Measurements from ENCODE around the gene PRDM8.
A peak's percentile ranks its signal among the peaks of the same experiment; 100 is the strongest.

Gene PRDM8

GRCh38 chr4:80156410-80156809 lies 40.9 kb upstream of the PRDM8 start:
- TF ChIP-seq, protein P1, sequence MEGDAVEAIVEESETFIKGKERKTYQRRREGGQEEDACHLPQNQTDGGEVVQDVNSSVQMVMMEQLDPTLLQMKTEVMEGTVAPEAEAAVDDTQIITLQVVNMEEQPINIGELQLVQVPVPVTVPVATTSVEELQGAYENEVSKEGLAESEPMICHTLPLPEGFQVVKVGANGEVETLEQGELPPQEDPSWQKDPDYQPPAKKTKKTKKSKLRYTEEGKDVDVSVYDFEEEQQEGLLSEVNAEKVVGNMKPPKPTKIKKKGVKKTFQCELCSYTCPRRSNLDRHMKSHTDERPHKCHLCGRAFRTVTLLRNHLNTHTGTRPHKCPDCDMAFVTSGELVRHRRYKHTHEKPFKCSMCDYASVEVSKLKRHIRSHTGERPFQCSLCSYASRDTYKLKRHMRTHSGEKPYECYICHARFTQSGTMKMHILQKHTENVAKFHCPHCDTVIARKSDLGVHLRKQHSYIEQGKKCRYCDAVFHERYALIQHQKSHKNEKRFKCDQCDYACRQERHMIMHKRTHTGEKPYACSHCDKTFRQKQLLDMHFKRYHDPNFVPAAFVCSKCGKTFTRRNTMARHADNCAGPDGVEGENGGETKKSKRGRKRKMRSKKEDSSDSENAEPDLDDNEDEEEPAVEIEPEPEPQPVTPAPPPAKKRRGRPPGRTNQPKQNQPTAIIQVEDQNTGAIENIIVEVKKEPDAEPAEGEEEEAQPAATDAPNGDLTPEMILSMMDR (IDR thresholded peaks at IDR 0.05; ENCODE audit: insufficient read depth, low read depth, low read length, missing control alignments), result no peak
- no peak overlapping the region for H3K4me3 ChIP-seq (ENCODE audit: low read length)
- DNase-seq (ENCODE audit: low read depth), result no peak

DNA sequence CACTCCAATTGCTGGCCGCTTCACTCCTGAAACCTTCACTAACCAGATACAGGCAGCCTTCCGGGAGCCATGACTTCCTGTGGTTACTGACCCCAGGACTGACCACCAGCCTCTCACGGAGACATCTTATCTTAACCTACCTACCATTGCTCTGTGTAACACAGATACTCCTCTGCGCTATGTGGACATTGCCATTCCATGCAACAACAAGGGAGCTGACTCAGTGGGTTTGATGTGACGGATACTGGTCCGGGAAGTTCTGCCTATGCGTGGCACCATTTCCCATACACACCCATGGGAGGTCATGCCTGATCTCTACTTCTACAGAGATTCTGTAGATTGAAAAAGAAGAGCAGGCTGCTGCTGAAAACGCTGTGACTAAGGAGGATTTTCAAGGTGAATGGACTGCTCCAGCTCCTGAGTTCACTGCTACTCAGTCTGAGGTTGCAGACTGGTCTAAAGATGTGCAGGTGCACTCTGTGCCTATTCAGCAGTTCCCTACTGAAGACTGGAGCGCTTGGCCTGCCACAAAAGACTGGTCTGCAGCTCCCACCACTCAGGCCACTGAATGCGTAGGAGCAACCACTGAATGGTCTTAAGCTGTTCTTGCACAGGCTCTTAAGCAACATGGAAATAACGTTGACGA lies 35.8 kb upstream of the PRDM8 start:
- no peak for DNase-seq (ENCODE audit: low read depth)
- TF ChIP-seq, protein P1 (IDR thresholded peaks at IDR 0.05; ENCODE audit: insufficient read depth, low read depth, low read length, missing control alignments), result no peak
- H3K4me3 ChIP-seq (ENCODE audit: low read length), result no peak overlapping the region

DNA sequence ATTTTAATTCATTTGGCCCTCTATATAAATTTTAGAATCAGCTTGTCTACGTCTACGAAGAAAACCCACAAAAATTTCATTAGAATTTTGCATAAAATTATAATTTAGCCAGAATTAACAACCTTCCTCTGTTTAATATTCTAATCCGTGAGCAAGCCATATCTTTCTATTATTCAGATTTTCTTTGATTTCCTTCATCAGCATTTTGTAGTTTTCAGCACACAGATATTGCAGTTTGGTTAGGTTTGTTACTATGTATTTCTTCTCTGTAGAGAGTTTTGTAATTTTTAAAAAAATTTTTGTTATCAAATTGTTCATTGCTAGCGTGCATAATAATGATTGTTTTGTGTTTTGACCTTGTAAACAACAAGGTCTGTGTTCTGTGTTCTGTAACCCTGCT lies 34.9 kb upstream of the PRDM8 start:
- TF ChIP-seq, protein P1 (IDR thresholded peaks at IDR 0.05; ENCODE audit: insufficient read depth, low read depth, low read length, missing control alignments), result no peak
- H3K4me3 ChIP-seq (ENCODE audit: low read length), result no peak overlapping the region

DNA sequence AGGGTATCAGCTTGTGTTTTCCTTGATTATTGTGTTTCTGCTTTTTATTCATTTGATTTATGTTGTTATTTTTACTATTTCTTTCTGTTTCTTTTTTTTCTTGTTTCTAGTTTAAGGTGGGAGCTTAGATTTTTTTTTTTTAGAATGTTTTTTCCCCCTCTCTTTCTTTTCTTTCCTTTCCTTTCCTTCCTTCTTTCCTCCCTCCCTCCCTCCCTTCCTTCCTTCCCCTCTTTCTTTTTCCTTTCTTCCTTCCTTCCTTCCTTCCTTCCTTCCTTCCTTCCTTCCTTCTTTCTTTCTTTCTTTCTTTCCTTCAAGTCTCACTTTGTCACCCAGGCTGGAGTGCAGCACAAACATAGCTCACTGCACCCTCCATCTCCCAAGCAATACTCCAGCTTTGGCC lies 31.4 kb upstream of the PRDM8 start:
- TF ChIP-seq, protein P1 (IDR thresholded peaks at IDR 0.05; ENCODE audit: insufficient read depth, low read depth, low read length, missing control alignments), result no peak
- H3K4me3 ChIP-seq (ENCODE audit: low read length), result no peak overlapping the region
- no peak for DNase-seq (ENCODE audit: low read depth)

More for the DNA sequence above, 34.9 kb upstream of the PRDM8 start:
- no peak for DNase-seq (ENCODE audit: low read depth)

DNA sequence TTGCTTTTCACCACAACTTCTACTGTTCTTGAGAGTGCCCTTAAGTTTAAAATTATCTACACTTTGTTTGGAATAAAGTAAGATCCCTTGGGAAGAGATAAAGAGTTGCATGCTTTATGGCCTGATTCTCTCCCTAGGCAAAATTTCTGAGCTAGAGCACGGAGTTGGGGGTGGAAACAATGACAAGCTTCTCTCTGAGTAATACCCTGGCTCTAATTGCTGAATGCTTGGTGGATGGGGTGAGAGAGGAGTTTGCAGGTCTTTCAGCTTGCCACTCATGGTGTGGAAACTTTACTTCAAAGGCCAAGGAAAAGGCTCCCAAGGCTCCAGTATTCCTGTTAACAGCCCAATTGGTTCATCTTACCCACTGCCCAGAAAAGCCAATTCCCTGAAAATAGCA lies 26.1 kb upstream of the PRDM8 start:
- TF ChIP-seq, protein P1 (IDR thresholded peaks at IDR 0.05; ENCODE audit: insufficient read depth, low read depth, low read length, missing control alignments), result no peak
- H3K4me3 ChIP-seq (ENCODE audit: low read length), result no peak overlapping the region
- DNase-seq (ENCODE audit: low read depth), result peak; percentile 30

GRCh38 chr4:80171656-80172055 lies 25.6 kb upstream of the PRDM8 start:
- DNase-seq (ENCODE audit: low read depth), result no peak
- H3K4me3 ChIP-seq (ENCODE audit: low read length), result no peak overlapping the region
- TF ChIP-seq, protein P1 (IDR thresholded peaks at IDR 0.05; ENCODE audit: insufficient read depth, low read depth, low read length, missing control alignments), result no peak

DNA sequence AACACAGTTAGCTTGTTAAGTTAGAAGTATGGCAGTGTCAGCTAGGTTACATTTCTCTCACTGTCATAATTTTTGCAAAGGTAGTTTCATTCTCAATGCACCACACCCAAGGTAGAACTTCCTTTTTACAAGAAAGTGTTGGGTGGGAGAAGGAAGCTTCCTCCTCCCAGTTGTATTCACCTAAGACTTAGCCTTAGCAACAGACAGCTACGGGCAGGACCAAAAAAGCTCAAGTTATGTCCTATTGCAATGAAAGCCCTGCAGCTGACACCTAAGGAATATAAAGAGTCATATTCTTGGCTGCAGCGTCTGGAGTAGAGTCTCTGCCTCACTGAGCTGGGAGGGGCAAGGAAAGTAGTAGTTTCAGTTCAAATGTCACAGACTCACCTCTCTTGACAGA lies 25.1 kb upstream of the PRDM8 start:
- H3K4me3 ChIP-seq (ENCODE audit: low read length), result no peak overlapping the region
- TF ChIP-seq, protein P1 (IDR thresholded peaks at IDR 0.05; ENCODE audit: insufficient read depth, low read depth, low read length, missing control alignments), result no peak
- peak; percentile 39 for DNase-seq (ENCODE audit: low read depth)

Measured in epithelial cell of esophagus (primary cell).